Ascending aorta (tissue), 2 donors: ENCODE data around the gene ZNF296. TPM values are rescaled to one million over a fixed set of nuclear protein-coding genes. Genes with fewer than 3 reads are reported as not detected.

Experiments used
- DNase-seq, 2 donors: peaks; one replicate each; pipeline ENCODE4 v3.0.0-alpha.2; 2019; ENCODE audit warnings: low spot score in 2 of 2
- H3K27ac ChIP-seq, 2 donors: fragments of 200-600 bp; sonication (generic); one replicate each; pipeline ENCODE4 v1.5.1; 2016 to 2017; ENCODE audit warnings: mild to moderate bottlenecking in 1 of 2
- H3K27me3 ChIP-seq: fragments of 200-600 bp; sonication (generic); one replicate; pipeline ENCODE4 v1.5.1; 2017
- H3K36me3 ChIP-seq, 2 donors: fragments of 200-600 bp; sonication (generic); one replicate each; pipeline ENCODE4 v1.5.1; 2016
- H3K4me1 ChIP-seq, 2 donors: fragments of 200-600 bp; sonication (generic); one replicate each; pipeline ENCODE4 v1.5.1; 2016 to 2017; ENCODE audit warnings: mild to moderate bottlenecking in 1 of 2
- H3K4me3 ChIP-seq, 2 donors: fragments of 200-600 bp; sonication (generic); one replicate each; pipeline ENCODE4 v1.5.1; 2016 to 2017; ENCODE audit warnings: mild to moderate bottlenecking in 1 of 2
- H3K9me3 ChIP-seq, 2 donors: fragments of 200-600 bp; sonication (generic); one replicate each; pipeline ENCODE4 v1.5.1; 2016
- CTCF ChIP-seq, 3 experiments: fragments of 200-600 bp in 2 of 3; fragments of 450-650 bp in 1 of 3; sonication (generic) in 2 of 3; IDR thresholded peaks; one replicate each; pipeline ENCODE4 v1.5.1; 2016 to 2019; ENCODE audit warnings: antibody characterized with exemption in 3 of 3, mild to moderate bottlenecking in 1 of 3, moderate library complexity in 1 of 3
- intact Hi-C: fragments of 100-400 bp; cut with DNase I; formaldehyde crosslinking; loops from one replicate; pipeline ENCODE4 v1.15.1; 2023
- total RNA-seq: library from RNA; depleted of rRNA; stranded (reverse); fragments of >200 nt; gene quantifications from one replicate; pipeline ENCODE4 v1.1.0, GENCODE V29; 2016

The ZNF296 gene
- total RNA-seq, 1 donor from 2014 or later, result not detected

GRCh38 chr19:45115809-45116615 is 39.7 kb upstream of the ZNF296 start:
- DNase-seq, result no peak
- Histone ChIP-seq H3K4me3 (no peak overlapping the region), H3K36me3 (no peaks in the 10 kb centered on the region), H3K27me3 (no peaks in the 10 kb centered on the region), H3K9me3 (no peaks in the 10 kb centered on the region), H3K27ac (no peak overlapping the region), H3K4me1 (no peaks in the 10 kb centered on the region)
- TF ChIP-seq CTCF (IDR thresholded peaks at IDR 0.05), result no peak
- intact Hi-C loops, result no loop called here

- TF ChIP-seq CTCF (IDR thresholded peaks at IDR 0.05), result no peak
- Histone ChIP-seq H3K36me3 (no peaks in the 10 kb centered on the region), H3K4me1 (no peaks in the 10 kb centered on the region), H3K27me3 (no peaks in the 10 kb centered on the region), H3K4me3 (no peak overlapping the region), H3K27ac (no peak overlapping the region), H3K9me3 (no peaks in the 10 kb centered on the region)
- no peak for DNase-seq
- intact Hi-C loops, result no loop called here
Measured at GRCh38 chr19:45114116-45114515, 37.8 kb upstream of the ZNF296 start.

- Histone ChIP-seq H3K4me1 (no peaks in the 10 kb centered on the region), H3K27ac (no peak overlapping the region), H3K9me3 (no peaks in the 10 kb centered on the region), H3K4me3 (no peak overlapping the region), H3K27me3 (no peaks in the 10 kb centered on the region), H3K36me3 (no peaks in the 10 kb centered on the region)
- intact Hi-C loops, result no loop called here
- no peak for DNase-seq
- TF ChIP-seq CTCF (IDR thresholded peaks at IDR 0.05), result no peak
Measured at GRCh38 chr19:45113628-45114027, 37.4 kb upstream of the ZNF296 start.

- no peak overlapping the region for H3K4me3 ChIP-seq
- H3K36me3 ChIP-seq, result no peaks in the 10 kb centered on the region
- no peaks in the 10 kb centered on the region for H3K4me1 ChIP-seq
- intact Hi-C loops, result no loop called here
- H3K27ac ChIP-seq, result no peak overlapping the region
- no peaks in the 10 kb centered on the region for H3K9me3 ChIP-seq
- DNase-seq, result no peak
- no peak for TF ChIP-seq CTCF (IDR thresholded peaks at IDR 0.05)
- no peaks in the 10 kb centered on the region for H3K27me3 ChIP-seq
Measured at GRCh38 chr19:45112111-45112827, 36.0 kb upstream of the ZNF296 start.

GRCh38 chr19:45110851-45111266 is 34.6 kb upstream of the ZNF296 start:
- intact Hi-C loops, result no loop called here
- Histone ChIP-seq H3K4me1 (no peaks in the 10 kb centered on the region), H3K9me3 (no peaks in the 10 kb centered on the region), H3K36me3 (no peaks in the 10 kb centered on the region), H3K4me3 (no peak overlapping the region), H3K27ac (no peak overlapping the region), H3K27me3 (no peaks in the 10 kb centered on the region)
- TF ChIP-seq CTCF (IDR thresholded peaks at IDR 0.05), result no peak
- no peak for DNase-seq
